MG63 (cell line): ENCODE data around the gene TBC1D1. TPM values are rescaled to one million over a fixed set of nuclear protein-coding genes. Genes with fewer than 3 reads are reported as not detected.

ENCODE experiments used
- DNase-seq: peaks from one replicate; pipeline ENCODE4 v3.0.0-alpha.2; 2020
- H3K27me3 ChIP-seq: fragments of 250-450 bp; sonication (Bioruptor Pico); 2 replicates; pipeline ENCODE4 v1.5.1; 2020; ENCODE audit warnings: mild to moderate bottlenecking, moderate library complexity
- H3K36me3 ChIP-seq: fragments of 250-450 bp; sonication (Bioruptor Pico); 2 replicates; pipeline ENCODE4 v1.5.1; 2020; ENCODE audit warnings: mild to moderate bottlenecking, moderate library complexity
- H3K4me3 ChIP-seq: fragments of 250-450 bp; sonication (Bioruptor Pico); 2 replicates; pipeline ENCODE4 v1.5.1; 2020; ENCODE audit warnings: mild to moderate bottlenecking, moderate library complexity
- H3K9me3 ChIP-seq: fragments of 250-450 bp; sonication (Bioruptor Pico); 2 replicates; pipeline ENCODE4 v1.5.1; 2020; ENCODE audit warnings: mild to moderate bottlenecking, moderate library complexity
- total RNA-seq: library from RNA; depleted of rRNA; stranded (reverse); fragments of >200 nt; shearing (Covaris generic); gene quantifications from 2 replicates; pipeline ENCODE4 v1.2.3, GENCODE V29; 2014; ENCODE audit warnings: low replicate concordance

TBC1D1 gene
- total RNA-seq, 1 experiment from 2014 or later: 15.5 TPM

DNA sequence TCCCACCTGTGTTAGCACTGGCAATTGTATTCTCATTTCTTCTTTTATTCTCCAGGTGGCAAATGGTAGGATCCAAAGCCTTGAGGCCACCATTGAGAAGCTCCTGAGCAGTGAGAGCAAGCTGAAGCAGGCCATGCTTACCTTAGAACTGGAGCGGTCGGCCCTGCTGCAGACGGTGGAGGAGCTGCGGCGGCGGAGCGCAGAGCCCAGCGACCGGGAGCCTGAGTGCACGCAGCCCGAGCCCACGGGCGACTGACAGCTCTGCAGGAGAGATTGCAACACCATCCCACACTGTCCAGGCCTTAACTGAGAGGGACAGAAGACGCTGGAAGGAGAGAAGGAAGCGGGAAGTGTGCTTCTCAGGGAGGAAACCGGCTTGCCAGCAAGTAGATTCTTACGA, 246.2 kb downstream of the TBC1D1 start:
- Histone ChIP-seq H3K9me3 (no peaks in the 10 kb centered on the region), H3K36me3 (no peaks in the 10 kb centered on the region), H3K27me3 (no peaks in the 10 kb centered on the region), H3K4me3 (no peak overlapping the region)
- DNase-seq: no peak

GRCh38 chr4:38138363-38138762, 247.5 kb downstream of the TBC1D1 start:
- Histone ChIP-seq H3K27me3 (no peaks in the 10 kb centered on the region), H3K9me3 (no peaks in the 10 kb centered on the region), H3K4me3 (no peak overlapping the region), H3K36me3 (no peaks in the 10 kb centered on the region)
- no peak for DNase-seq

DNA sequence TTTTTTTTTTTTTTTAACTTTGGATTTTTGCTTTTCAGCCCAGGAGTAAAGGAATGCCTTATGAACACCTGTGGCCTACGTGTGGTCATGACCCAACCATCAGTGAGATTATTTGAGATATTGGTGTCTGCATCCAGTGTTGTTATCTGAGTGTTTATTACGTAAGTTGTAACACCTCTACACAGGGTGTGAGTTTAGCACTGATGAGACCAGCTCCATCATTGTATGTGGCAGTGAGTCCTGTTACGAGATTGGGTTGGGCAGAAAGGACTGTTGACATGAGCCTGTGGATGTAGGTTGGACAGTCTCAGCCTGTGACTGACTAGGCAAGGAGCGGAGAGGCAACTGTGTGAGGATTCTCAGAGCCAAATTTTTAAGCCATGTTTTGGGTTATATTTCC, 248.3 kb downstream of the TBC1D1 start:
- no peak for DNase-seq
- H3K36me3 ChIP-seq: no peaks in the 10 kb centered on the region
- no peaks in the 10 kb centered on the region for H3K27me3 ChIP-seq
- no peak overlapping the region for H3K4me3 ChIP-seq
- H3K9me3 ChIP-seq: no peaks in the 10 kb centered on the region

DNA sequence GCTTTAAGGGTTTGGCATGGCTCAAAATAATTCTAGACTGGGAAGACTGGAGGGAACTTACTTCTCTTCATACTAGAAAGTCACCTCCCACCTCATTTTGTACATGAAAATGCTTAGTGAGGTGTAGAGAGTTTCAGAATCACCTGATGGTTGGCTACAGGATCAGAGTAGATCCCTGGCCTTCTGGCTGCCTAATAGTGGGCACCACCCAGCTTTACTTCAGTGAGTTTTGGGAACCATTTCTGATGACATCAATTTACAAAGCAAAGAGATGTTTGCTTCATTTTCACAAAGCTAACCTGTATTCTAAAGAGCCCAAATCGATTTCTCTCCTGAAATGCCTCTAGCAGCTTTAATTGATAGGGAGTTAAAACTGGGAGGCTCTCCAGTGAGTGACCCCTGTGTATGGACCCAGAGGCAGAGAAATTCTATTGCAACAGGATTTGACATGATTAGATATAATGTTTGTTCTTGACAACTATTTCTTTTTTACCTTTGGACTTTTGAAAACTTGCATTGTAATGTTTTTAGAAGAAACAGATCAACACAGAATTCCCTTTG, 249.8 kb downstream of the TBC1D1 start:
- H3K9me3 ChIP-seq: no peaks in the 10 kb centered on the region
- H3K4me3 ChIP-seq: no peak overlapping the region
- H3K27me3 ChIP-seq: no peaks in the 10 kb centered on the region
- H3K36me3 ChIP-seq: no peaks in the 10 kb centered on the region
- DNase-seq: no peak

GRCh38 chr4:38141808-38142500, 251.1 kb downstream of the TBC1D1 start:
- Histone ChIP-seq H3K9me3 (no peaks in the 10 kb centered on the region), H3K36me3 (no peaks in the 10 kb centered on the region), H3K27me3 (no peaks in the 10 kb centered on the region), H3K4me3 (no peak overlapping the region)
- peak; percentile 50 for DNase-seq

DNA sequence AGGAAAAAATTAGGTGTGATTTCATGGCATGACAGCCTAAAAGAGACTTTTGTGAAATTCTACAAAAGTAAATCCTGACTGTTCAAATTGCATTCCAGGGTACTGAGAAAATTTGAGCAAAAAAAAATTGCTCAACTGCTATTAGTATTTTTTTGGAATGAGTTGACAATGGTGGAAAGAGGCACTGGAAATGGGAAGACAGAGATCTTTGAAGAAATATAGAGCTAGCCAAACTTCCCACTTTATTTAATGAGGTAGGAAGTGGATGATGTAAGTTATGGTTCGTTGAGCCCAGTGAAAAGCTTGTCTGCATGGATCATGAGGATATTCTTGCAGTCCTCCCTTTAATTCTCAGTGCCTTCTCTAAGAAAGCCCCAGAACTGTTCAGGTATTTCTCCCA, 253.1 kb downstream of the TBC1D1 start:
- no peaks in the 10 kb centered on the region for H3K27me3 ChIP-seq
- H3K9me3 ChIP-seq: no peaks in the 10 kb centered on the region
- H3K36me3 ChIP-seq: no peaks in the 10 kb centered on the region
- no peak for DNase-seq
- H3K4me3 ChIP-seq: no peak overlapping the region

GRCh38 chr4:38145033-38145678, 254.3 kb downstream of the TBC1D1 start:
- no peak for DNase-seq
- H3K27me3 ChIP-seq: no peaks in the 10 kb centered on the region
- H3K36me3 ChIP-seq: no peaks in the 10 kb centered on the region
- no peaks in the 10 kb centered on the region for H3K9me3 ChIP-seq
- no peak overlapping the region for H3K4me3 ChIP-seq

- Histone ChIP-seq H3K9me3 (no peaks in the 10 kb centered on the region), H3K4me3 (no peak overlapping the region), H3K36me3 (no peaks in the 10 kb centered on the region), H3K27me3 (no peaks in the 10 kb centered on the region)
- peak; percentile 21 for DNase-seq
Observed at GRCh38 chr4:38145741-38146140, 254.9 kb downstream of the TBC1D1 start.

- Histone ChIP-seq H3K36me3 (no peaks in the 10 kb centered on the region), H3K9me3 (no peaks in the 10 kb centered on the region), H3K27me3 (no peaks in the 10 kb centered on the region), H3K4me3 (no peak overlapping the region)
- no peak for DNase-seq
Observed at GRCh38 chr4:38146383-38146782, 255.5 kb downstream of the TBC1D1 start.

DNA sequence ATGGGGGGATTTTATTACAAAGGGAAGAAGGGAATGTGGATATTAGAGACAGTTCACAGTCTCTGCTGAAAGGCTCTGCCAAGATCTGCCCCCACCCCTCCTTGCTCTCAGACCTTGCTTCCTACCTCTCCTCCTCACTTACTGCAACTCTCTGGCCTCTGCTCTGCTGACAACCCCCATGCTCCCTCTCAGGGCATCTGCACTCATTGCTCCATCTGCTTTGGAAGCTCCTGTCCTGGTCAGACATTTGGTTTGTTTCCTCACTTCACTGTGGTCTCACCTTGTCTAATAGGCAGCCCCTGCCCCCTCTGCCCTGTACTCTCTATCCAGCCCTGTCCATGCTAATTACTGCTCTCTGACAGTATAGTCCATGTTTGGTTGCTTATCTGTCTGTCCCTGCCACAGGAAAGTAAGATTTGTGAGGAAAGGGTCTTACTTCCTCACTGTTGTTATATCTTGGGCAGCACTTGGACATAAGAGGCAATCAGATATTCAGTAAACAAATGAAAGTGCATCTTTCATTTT, 258.6 kb downstream of the TBC1D1 start:
- no peak for DNase-seq
- H3K4me3 ChIP-seq: no peak overlapping the region
- no peaks in the 10 kb centered on the region for H3K27me3 ChIP-seq
- H3K36me3 ChIP-seq: no peaks in the 10 kb centered on the region
- no peaks in the 10 kb centered on the region for H3K9me3 ChIP-seq

GRCh38 chr4:38149997-38150671, 259.2 kb downstream of the TBC1D1 start:
- no peaks in the 10 kb centered on the region for H3K36me3 ChIP-seq
- DNase-seq: peak; percentile 67
- H3K27me3 ChIP-seq: no peaks in the 10 kb centered on the region
- no peaks in the 10 kb centered on the region for H3K9me3 ChIP-seq
- H3K4me3 ChIP-seq: no peak overlapping the region

DNA sequence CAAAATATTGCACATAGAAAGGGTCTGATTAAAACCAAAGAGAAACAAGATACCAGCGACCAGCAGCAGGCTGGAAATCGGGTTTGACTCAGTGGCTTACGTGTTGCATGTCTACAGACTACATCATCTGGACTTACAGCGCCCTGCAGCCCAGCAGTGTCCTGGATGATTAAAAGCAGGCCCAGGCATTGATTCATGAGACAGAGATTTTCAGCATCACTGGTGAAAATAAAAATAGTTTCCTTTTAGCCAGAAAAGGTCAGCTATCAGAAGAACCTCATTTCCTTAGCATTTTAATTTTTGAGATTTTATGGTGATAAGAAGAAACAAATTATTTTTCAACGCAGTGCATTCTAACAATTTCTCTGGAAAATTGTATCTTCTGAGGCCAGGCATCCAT, 259.9 kb downstream of the TBC1D1 start:
- peak; percentile 76 for DNase-seq
- Histone ChIP-seq H3K36me3 (no peaks in the 10 kb centered on the region), H3K4me3 (no peak overlapping the region), H3K27me3 (no peaks in the 10 kb centered on the region), H3K9me3 (no peaks in the 10 kb centered on the region)

DNA sequence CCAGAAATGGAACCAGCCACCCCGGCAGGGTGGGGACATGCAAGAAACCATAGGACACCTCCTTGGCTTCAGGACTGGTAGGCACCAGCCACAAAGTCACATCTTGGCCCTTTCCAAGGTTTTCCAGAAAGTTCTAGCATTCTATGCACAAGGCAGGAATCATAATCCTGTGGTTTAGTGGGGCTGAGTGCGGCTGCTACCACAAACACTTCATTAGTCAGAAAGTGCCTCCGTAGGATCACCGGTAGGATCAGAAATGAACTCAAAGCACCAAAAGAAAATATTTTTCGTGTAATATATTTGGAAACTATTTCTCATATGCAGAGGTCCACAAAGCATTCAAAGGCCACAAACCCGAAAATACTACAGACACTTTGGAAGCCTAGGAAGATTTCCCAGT, 261.0 kb downstream of the TBC1D1 start:
- Histone ChIP-seq H3K4me3 (no peak overlapping the region), H3K36me3 (no peaks in the 10 kb centered on the region), H3K9me3 (no peaks in the 10 kb centered on the region), H3K27me3 (no peaks in the 10 kb centered on the region)
- DNase-seq: no peak

- no peak for DNase-seq
- no peaks in the 10 kb centered on the region for H3K36me3 ChIP-seq
- H3K4me3 ChIP-seq: no peak overlapping the region
- no peaks in the 10 kb centered on the region for H3K9me3 ChIP-seq
- no peaks in the 10 kb centered on the region for H3K27me3 ChIP-seq
Observed at GRCh38 chr4:38152305-38152704, 261.4 kb downstream of the TBC1D1 start.

GRCh38 chr4:38152721-38153386, 262.0 kb downstream of the TBC1D1 start:
- Histone ChIP-seq H3K9me3 (no peaks in the 10 kb centered on the region), H3K36me3 (no peaks in the 10 kb centered on the region), H3K27me3 (no peaks in the 10 kb centered on the region), H3K4me3 (no peak overlapping the region)
- no peak for DNase-seq

DNA sequence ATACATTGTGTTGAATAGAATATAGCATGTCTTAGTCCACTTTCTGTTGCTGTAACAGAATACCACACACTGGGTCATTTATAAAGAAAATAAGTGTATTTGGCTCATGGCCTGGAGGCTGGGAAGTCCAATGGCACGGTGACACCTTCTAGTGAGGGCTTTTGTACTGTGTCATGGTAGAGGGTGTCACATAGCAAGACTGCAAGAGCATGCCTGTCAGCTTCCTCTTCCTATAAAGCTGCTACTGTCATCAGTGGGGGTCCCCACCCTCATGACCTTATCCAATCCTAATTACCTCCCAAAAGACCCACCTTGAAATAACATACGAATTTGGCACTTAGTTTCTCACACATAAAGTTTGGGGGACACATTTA, 262.5 kb downstream of the TBC1D1 start:
- Histone ChIP-seq H3K27me3 (no peaks in the 10 kb centered on the region), H3K9me3 (no peaks in the 10 kb centered on the region), H3K4me3 (no peak overlapping the region), H3K36me3 (no peaks in the 10 kb centered on the region)
- DNase-seq: no peak

- Histone ChIP-seq H3K27me3 (no peaks in the 10 kb centered on the region), H3K4me3 (no peak overlapping the region), H3K36me3 (no peaks in the 10 kb centered on the region), H3K9me3 (no peaks in the 10 kb centered on the region)
- peak; percentile 16 for DNase-seq
Observed at GRCh38 chr4:38154252-38154651, 263.4 kb downstream of the TBC1D1 start.
